HG03521 (cell line): ENCODE results near the gene BTBD19.

Experiments used
- ATAC-seq: cut with Tn5 transposase; IDR thresholded peaks from one replicate; pipeline ENCODE4 v1.9.1; 2021; ENCODE audit warnings: mild to moderate bottlenecking, moderate library complexity; ENCODE audit not compliant: unreplicated experiment

BTBD19 gene

DNA sequence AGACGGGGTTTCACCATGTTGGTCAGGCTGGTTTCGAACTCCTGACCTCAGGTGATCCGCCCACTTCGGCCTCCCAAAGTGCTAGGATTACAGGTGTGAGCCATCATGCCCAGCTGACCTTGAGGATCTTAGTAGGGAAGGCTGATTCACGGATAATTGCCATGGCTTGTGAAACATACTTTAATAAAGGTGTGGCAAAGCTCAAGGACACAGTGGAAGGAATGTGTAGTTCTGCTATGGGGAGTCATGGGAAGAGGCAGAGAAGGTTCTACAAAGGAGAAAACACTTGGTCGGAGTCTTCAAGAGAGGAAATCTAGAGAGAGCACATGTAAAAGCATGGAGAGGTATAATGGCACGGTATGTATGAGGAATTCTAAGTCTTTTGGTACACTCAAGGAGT is 47.4 kb downstream of the BTBD19 start:
- no peak for ATAC-seq

DNA sequence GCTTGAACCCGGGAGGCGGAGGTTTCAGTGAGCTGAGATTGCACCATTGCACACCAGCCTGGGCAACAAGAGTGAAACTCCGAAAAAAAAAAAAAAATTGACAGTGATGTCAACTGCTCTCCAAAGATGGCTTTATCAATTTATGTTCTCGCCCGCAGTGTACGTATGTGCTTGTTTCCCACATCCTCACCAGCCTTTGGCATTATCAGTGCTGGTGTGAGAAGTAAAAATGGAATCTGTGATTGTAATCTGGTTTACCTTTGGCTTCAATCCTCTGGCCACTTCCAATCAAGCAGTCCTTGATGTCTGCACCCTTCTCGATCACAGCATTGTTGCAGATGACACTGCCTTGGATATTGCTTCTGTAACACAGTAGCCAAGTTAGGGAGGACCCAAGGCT is 49.1 kb downstream of the BTBD19 start:
- ATAC-seq, result no peak

DNA sequence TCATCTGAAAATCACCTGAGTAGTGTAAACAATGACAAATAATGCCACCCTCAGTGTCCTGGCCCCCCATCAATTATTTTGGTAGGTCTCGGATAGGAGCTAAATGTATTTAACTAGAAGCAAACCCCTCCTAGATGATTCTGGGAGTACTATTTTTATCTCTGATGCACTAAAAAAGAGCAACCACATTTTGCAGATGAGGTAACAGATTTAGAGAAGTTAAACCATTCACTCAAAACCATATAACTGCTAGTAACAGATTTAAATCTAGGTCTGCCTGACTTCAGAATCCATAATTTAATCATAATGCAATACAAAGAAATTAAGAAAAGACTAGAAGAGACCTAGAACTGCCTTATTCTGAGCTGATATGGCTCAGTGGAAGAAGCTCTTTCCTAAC is 52.0 kb downstream of the BTBD19 start:
- no peak for ATAC-seq

DNA sequence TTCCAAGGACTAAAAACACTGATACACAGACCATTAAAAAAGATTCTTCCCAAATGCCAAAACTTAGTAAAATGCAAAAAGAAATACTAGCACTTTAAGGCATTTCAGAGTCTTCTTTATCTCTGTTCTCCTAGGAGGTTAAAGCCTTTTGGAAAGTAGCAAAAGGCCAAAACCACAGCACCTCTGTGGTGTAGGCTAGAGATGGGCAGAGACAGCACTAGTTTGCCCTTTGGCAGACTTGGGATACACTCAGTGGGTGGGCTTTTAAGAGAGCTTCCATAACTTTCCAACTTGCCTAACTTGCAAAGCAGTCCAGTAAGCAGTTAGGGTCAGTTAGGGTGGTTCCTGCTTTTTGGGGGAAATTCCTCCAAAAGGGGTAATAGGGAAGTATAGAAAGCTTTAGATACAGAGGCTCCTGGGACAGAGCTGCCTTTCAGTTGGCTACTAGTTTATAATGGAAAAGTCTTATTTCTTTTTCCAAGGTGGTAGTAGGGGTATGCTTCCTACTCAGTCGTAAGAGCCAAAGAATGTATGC is 52.6 kb downstream of the BTBD19 start:
- no peak for ATAC-seq

DNA sequence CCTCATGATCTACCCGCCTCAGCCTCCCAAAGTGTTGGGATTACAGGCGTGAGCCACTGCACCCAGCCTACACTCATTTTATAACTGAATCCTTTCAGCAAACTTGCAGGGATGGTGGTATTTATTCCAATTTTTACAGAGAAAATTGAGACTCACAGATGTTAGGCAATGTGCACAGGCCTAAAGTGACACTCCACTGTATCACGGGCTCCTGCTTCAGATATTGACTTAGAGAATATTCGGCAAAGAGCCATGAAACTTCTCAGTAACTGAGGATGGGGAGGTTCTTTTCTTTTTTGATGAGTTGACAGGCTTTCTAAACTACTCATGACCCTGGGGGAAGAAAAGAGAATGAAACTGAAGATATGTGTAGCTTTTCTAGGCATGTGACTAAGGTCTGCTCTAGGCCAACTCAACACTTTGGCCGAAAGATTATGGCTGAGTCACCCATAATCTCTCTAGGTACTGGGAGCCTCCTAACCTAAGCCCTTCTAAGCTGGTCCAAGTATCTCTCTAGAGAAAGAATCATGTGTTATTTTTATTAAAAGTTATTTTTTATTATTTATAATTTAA is 54.6 kb downstream of the BTBD19 start:
- no peak for ATAC-seq
